ENCODE results near the gene ATP9A. TPM values are rescaled to one million over a fixed set of nuclear protein-coding genes. Genes with fewer than 3 reads are reported as not detected.

Gene ATP9A
- total and polyA plus RNA-seq, 10 of the 15 experiments (the other 5 are each of a cell fraction or from before 2014, with no cell fraction given) = 0.03 to 0.81 (median 0.14) TPM

GRCh38 chr20:51547951-51548350 lies 220.2 kb downstream of the ATP9A start:
- H3K9ac ChIP-seq (ENCODE audit: control insufficient read depth, insufficient read depth, low read length) = no peak overlapping the region
- intact Hi-C loops (cut with micrococcal nuclease; ENCODE audit: unreplicated experiment) = no loop called here
- DNase-seq (ENCODE audit: low read depth, low spot score) (no peak), FAIRE-seq (no peak), ATAC-seq (no peak)
- POLR2A ChIA-PET = no interaction called here
- H4K20me1 ChIP-seq (ENCODE audit: control insufficient read depth, insufficient read depth) = no peaks in the 10 kb centered on the region
- 43% methylated on average over 7 of the region's 7 CpGs for WGBS (ENCODE audit: insufficient coverage, insufficient replicate concordance, low lambda C conversion rate, missing lambda C conversion rate)
- no peak overlapping the region for H3K27ac ChIP-seq (ENCODE audit: control insufficient read depth, insufficient read depth)
- H3K4me2 ChIP-seq (ENCODE audit: control insufficient read depth, insufficient read depth) = no peak overlapping the region
- H3K4me3 ChIP-seq = no peak overlapping the region
- no peaks in the 10 kb centered on the region; the same call in 2 of the 3 replicates for H3K9me3 ChIP-seq (replicated peaks; ENCODE audit: control insufficient read depth, insufficient read depth, low read length)
- H2AFZ ChIP-seq (ENCODE audit: control insufficient read depth, low read depth, low read length) = no peak overlapping the region
- SMC1A ChIA-PET (ENCODE audit: uncharacterized antibody, unreplicated experiment) = no interaction called here
- CTCF ChIA-PET = interaction anchor here (1.4 kb wide), 1 partner anchor 47 kb away, joined by 3 read pairs; no protein-coding TSS in a partner anchor
- BruUV-seq (replicated peaks) = no TSS peak
- RAD21 ChIA-PET (ENCODE audit: unreplicated experiment) = no interaction called here
- TF ChIP-seq PML (IDR thresholded peaks at IDR 0.05; ENCODE audit: low read length) (no peak), SUPT20H (IDR thresholded peaks at IDR 0.05; ENCODE audit: borderline replicate concordance, control insufficient read depth, low read depth, low read length) (no peak), ASH2L (IDR thresholded peaks at IDR 0.05; ENCODE audit: borderline replicate concordance, low read depth) (no peak), ZNF217 (IDR thresholded peaks at IDR 0.05) (no peak), ELK1 (IDR thresholded peaks at IDR 0.05; ENCODE audit: low read depth, low read length) (no peak), EP300 (IDR thresholded peaks at IDR 0.05; ENCODE audit: borderline replicate concordance in 1 of 2, control insufficient read depth in 1 of 2, low read depth in 2 of 2, low read length in 2 of 2) (no peak), REST (IDR thresholded peaks at IDR 0.05; ENCODE audit: low read depth, low read length) (no peak), PAX5 (IDR thresholded peaks at IDR 0.05; ENCODE audit: borderline replicate concordance, low read depth, low read length) (no peak), CHD1 (IDR thresholded peaks at IDR 0.05; ENCODE audit: low read depth, low read length) (no peak), POLR2AphosphoS2 (IDR thresholded peaks at IDR 0.05; ENCODE audit: low read depth, low read length) (no peak), MXI1 (IDR thresholded peaks at IDR 0.05; ENCODE audit: low read depth, low read length) (no peak), LARP7 (IDR thresholded peaks at IDR 0.05) (no peak), NFYA (IDR thresholded peaks at IDR 0.05; ENCODE audit: borderline replicate concordance, low read depth, low read length) (no peak)
- in situ Hi-C loops (cut with MboI) = no loop called here
- no peaks in the 10 kb centered on the region; a peak in 2 of 4 replicates for H3K27me3 ChIP-seq (replicated peaks in 1 of 2; ENCODE audit: control insufficient read depth in 2 of 2, insufficient read depth in 2 of 2, low read length in 1 of 2)
- H3K4me1 ChIP-seq (ENCODE audit: control insufficient read depth, insufficient read depth, low read length) = peaks cover 3% of the 10 kb centered on the region
- H3K79me2 ChIP-seq (ENCODE audit: control insufficient read depth, insufficient read depth, low read length) = no peaks in the 10 kb centered on the region
- no peaks in the 10 kb centered on the region for H3K36me3 ChIP-seq (ENCODE audit: control insufficient read depth in 2 of 2, insufficient read depth in 2 of 2, low read length in 1 of 2)

Measured in GM12878 (cell line).